Tibial nerve (tissue), 4 donors: ENCODE results near the gene NKAIN2. TPM values are rescaled to one million over a fixed set of nuclear protein-coding genes. Genes with fewer than 3 reads are reported as not detected.

Experiments used
- DNase-seq, 2 donors: peaks; one replicate each; pipeline ENCODE4 v3.0.0-alpha.2; 2019; ENCODE audit warnings: low spot score in 2 of 2
- H3K27ac ChIP-seq, 4 donors: fragments of 200-600 bp; sonication (generic) in 3 of 4; one replicate each; pipeline ENCODE4 v1.5.1; 2017 to 2019; ENCODE audit warnings: mild to moderate bottlenecking in 1 of 4
- H3K27me3 ChIP-seq, 2 donors: fragments of 200-600 bp; sonication (generic) in 1 of 2; one replicate each; pipeline versions ENCODE4 v1.5.1 to v1.6.0; 2017 to 2019
- H3K36me3 ChIP-seq, 3 donors: fragments of 200-600 bp; sonication (generic); one replicate each; pipeline ENCODE4 v1.5.1; 2018 to 2019
- H3K4me1 ChIP-seq, 4 donors: fragments of 200-600 bp; sonication (generic) in 3 of 4; one replicate each; pipeline ENCODE4 v1.5.1; 2017 to 2019
- H3K4me3 ChIP-seq, 4 donors: fragments of 200-600 bp; sonication (generic) in 3 of 4; one replicate each; pipeline ENCODE4 v1.5.1; 2017 to 2019; ENCODE audit warnings: mild to moderate bottlenecking in 1 of 4, moderate library complexity in 1 of 4
- H3K9me3 ChIP-seq, 4 donors: fragments of 200-600 bp; sonication (generic) in 3 of 4; one replicate each; pipeline ENCODE4 v1.5.1; 2017 to 2019
- EP300 ChIP-seq, 2 donors: sonication (generic); formaldehyde crosslinking; IDR thresholded peaks; one replicate each; pipeline ENCODE4 v1.6.1; 2017; ENCODE audit warnings: antibody characterized with exemption in 2 of 2, mild to moderate bottlenecking in 1 of 2
- POLR2A ChIP-seq, 2 donors: fragments of 450-650 bp; IDR thresholded peaks; one replicate each; pipeline ENCODE4 v1.6.1; 2017; ENCODE audit warnings: antibody characterized with exemption in 2 of 2, mild to moderate bottlenecking in 2 of 2, moderate library complexity in 2 of 2
- WGBS, 2 donors: methylation state at CpG; one replicate each; pipeline ENCODE4 v1.1.5; 2018; 5-methylcytosine and 5-hydroxymethylcytosine counted together
- total RNA-seq, 4 donors: library from RNA; depleted of rRNA; stranded (reverse); fragments of >200 nt; gene quantifications; one replicate each; pipeline ENCODE4 v1.1.0, GENCODE V29; 2016
- TF ChIP-seq, protein P1 (sequence below), 5 experiments: fragments of 200-600 bp in 3 of 5; fragments of 450-650 bp in 2 of 5; sonication (generic) in 3 of 5; IDR thresholded peaks; one replicate each; pipeline ENCODE4 v1.5.1; 2016 to 2019; ENCODE audit warnings: antibody characterized with exemption in 5 of 5, mild to moderate bottlenecking in 3 of 5, moderate library complexity in 2 of 5

NKAIN2 gene
- total RNA-seq, 4 donors from 2014 or later: 8.1 to 20.8 (median 15.2) TPM

DNA sequence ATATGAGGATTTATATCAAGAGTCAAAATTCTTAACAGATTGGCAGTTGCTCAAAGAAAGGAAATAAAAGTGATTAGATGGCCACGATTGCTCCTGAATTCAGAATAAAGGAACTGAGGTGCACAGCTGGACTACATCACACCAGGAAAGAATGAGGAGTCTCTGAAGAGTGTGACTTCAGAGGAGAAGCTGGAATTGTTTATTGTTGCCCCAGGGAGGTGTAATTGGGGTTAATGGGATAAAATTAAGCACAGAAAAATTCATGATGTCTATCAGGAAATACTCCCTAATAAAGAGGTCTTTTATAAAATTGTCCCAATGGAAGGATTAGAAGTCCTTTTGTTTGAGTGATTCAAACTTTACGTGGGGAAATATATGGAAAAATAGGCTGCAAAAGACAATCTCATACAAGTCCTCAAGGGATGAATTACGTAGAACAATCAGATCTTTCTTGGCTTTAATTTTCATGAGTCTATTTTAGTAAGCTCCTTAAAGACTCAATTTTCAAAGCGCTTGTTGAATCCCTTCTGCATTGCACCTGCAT is 950.0 kb downstream of the NKAIN2 start:
- Histone ChIP-seq H3K4me1 (no peaks in the 10 kb centered on the region), H3K9me3 (no peaks in the 10 kb centered on the region), H3K36me3 (no peaks in the 10 kb centered on the region), H3K27ac (no peak overlapping the region), H3K4me3 (no peak overlapping the region), H3K27me3 (no peaks in the 10 kb centered on the region)
- TF ChIP-seq, protein P1, sequence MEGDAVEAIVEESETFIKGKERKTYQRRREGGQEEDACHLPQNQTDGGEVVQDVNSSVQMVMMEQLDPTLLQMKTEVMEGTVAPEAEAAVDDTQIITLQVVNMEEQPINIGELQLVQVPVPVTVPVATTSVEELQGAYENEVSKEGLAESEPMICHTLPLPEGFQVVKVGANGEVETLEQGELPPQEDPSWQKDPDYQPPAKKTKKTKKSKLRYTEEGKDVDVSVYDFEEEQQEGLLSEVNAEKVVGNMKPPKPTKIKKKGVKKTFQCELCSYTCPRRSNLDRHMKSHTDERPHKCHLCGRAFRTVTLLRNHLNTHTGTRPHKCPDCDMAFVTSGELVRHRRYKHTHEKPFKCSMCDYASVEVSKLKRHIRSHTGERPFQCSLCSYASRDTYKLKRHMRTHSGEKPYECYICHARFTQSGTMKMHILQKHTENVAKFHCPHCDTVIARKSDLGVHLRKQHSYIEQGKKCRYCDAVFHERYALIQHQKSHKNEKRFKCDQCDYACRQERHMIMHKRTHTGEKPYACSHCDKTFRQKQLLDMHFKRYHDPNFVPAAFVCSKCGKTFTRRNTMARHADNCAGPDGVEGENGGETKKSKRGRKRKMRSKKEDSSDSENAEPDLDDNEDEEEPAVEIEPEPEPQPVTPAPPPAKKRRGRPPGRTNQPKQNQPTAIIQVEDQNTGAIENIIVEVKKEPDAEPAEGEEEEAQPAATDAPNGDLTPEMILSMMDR (IDR thresholded peaks at IDR 0.05): no peak
- TF ChIP-seq EP300 (IDR thresholded peaks at IDR 0.05) (no peak), POLR2A (IDR thresholded peaks at IDR 0.05) (no peak)
- WGBS, 2 donors: 37 to 43% methylated on average over 4 of the region's 4 CpGs
- DNase-seq: no peak

DNA sequence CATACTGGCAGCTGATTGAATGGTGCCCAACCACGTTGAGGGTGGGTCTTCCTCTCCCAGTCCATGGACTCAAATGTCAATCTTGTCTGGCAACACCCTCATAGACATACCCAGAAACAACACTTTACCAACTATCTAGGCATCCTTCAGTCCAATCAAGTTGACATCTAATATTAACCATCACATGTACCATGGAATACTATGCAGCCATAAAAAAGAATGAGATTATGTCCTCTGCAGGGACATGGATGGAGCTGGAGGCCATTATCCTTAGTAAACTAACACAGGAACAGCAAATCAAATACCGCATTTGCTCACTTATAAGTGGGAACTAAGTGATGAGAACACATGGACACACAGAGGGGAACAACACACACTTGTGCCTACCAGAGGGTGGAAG is 951.7 kb downstream of the NKAIN2 start:
- H3K9me3 ChIP-seq: no peaks in the 10 kb centered on the region
- H3K27me3 ChIP-seq: no peaks in the 10 kb centered on the region
- H3K27ac ChIP-seq: no peak overlapping the region
- H3K4me3 ChIP-seq: no peak overlapping the region
- DNase-seq: no peak
- H3K4me1 ChIP-seq: no peaks in the 10 kb centered on the region
- no peaks in the 10 kb centered on the region for H3K36me3 ChIP-seq
- TF ChIP-seq EP300 (IDR thresholded peaks at IDR 0.05) (no peak), POLR2A (IDR thresholded peaks at IDR 0.05) (no peak)
- TF ChIP-seq, protein P1 (IDR thresholded peaks at IDR 0.05): no peak
- WGBS, 2 donors: 93 to 98% methylated on average over 2 of the region's 2 CpGs

DNA sequence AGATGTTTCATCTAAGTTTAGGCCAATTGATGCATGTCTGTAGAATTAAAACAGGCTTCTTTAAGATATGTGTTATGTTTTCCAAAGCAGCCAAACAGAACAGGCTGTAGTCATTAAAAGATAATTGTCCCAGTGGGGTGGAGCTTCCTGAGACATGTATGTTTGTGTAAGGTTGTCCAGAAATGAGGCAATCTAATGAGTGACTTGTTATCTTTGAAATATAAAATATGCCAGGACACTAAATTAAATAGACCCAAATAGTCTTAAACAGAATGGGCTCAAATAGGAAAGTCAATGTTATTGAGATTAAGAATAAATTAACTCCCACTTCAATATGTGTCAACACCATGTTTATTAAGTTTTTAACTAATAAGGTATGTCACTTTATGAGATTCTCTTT is 953.9 kb downstream of the NKAIN2 start:
- Histone ChIP-seq H3K4me1 (no peaks in the 10 kb centered on the region), H3K27ac (no peak overlapping the region), H3K9me3 (no peaks in the 10 kb centered on the region), H3K27me3 (no peaks in the 10 kb centered on the region), H3K4me3 (no peak overlapping the region), H3K36me3 (no peaks in the 10 kb centered on the region)
- TF ChIP-seq POLR2A (IDR thresholded peaks at IDR 0.05) (no peak), EP300 (IDR thresholded peaks at IDR 0.05) (no peak)
- TF ChIP-seq, protein P1 (IDR thresholded peaks at IDR 0.05): no peak
- DNase-seq: no peak

DNA sequence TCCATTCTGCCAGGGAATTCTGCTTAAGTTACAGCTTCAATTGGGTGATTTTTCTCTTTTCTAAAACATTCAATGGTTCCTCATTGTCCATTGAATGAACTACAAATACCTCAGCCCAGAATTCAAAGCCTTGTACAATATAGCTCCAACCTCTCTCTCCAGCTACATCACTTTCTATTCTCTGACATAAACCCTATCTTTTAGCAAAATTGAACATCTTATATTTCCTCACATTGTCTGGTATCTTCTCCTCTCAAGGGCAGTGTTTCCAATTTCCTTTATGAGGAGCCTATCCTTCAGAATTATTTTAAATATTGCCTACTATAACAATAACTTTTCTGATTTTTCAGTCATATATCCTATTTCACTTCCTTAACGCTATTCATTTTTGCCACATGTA is 955.0 kb downstream of the NKAIN2 start:
- no peak overlapping the region for H3K27ac ChIP-seq
- H3K36me3 ChIP-seq: no peaks in the 10 kb centered on the region
- no peaks in the 10 kb centered on the region for H3K9me3 ChIP-seq
- WGBS, 2 donors: 95 to 97% methylated on average over 1 of the region's 1 CpG
- H3K4me1 ChIP-seq: no peaks in the 10 kb centered on the region
- no peak overlapping the region for H3K4me3 ChIP-seq
- no peaks in the 10 kb centered on the region for H3K27me3 ChIP-seq
- DNase-seq: no peak
- no peak for TF ChIP-seq EP300 (IDR thresholded peaks at IDR 0.05)
- no peak for TF ChIP-seq POLR2A (IDR thresholded peaks at IDR 0.05)
- TF ChIP-seq, protein P1 (IDR thresholded peaks at IDR 0.05): no peak

DNA sequence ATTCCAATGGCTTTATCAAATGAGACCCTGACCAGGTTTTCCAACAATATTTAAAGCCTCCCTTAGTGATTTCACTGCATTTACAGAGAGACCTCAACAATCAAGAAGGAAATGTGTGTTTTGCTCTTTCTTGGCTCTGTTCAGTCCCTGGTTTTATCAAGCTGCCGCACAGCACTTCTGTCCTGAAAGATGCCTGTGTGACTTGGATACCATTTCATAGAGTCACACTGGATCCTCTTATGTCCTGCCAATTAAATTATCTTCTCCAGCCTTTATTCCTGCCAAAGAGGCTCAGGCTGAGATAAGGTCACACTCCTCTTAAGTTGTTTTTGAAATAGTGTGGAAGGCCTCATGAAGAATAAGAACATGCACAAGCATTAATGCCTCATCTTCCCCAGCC is 961.6 kb downstream of the NKAIN2 start:
- Histone ChIP-seq H3K27me3 (no peaks in the 10 kb centered on the region), H3K27ac (no peak overlapping the region), H3K36me3 (no peaks in the 10 kb centered on the region), H3K9me3 (no peaks in the 10 kb centered on the region), H3K4me1 (no peaks in the 10 kb centered on the region), H3K4me3 (no peak overlapping the region)
- TF ChIP-seq, protein P1 (IDR thresholded peaks at IDR 0.05): no peak
- no peak for TF ChIP-seq POLR2A (IDR thresholded peaks at IDR 0.05)
- 78 to 95% methylated on average over 1 of the region's 1 CpG for WGBS, 2 donors
- DNase-seq: no peak
